A549 (cell line): ENCODE results near the gene JDP2. TPM values are rescaled to one million over a fixed set of nuclear protein-coding genes. Genes with fewer than 3 reads are reported as not detected.

Experiments used
- ATAC-seq, 2 experiments: fragments of 200-7000 bp in 1 of 2; fragments of >200 bp in 1 of 2; cut with Nextera tagmentation in 1 of 2; cut with Tn5 transposase in 1 of 2; 3 replicates each; pipeline versions ENCODE4 v1.8.0 to v1.9.1; 2018 to 2020; ENCODE audit warnings: mild to moderate bottlenecking in 1 of 2, moderate library complexity in 1 of 2
- CTCF ChIA-PET: fragments of 300-600 bp; sonication (Branson Sonifier 250); formaldehyde crosslinking; extraction: SDS; loops from one replicate; lab custom pipeline; 2021; ENCODE audit warnings: antibody characterized with exemption, inconsistent platforms; lab: Yijun Ruan, JAX
- POLR2A ChIA-PET: fragments of 350-600 bp; formaldehyde crosslinking; extraction: SDS; loops from one replicate; lab custom pipeline; 2021; ENCODE audit warnings: antibody characterized with exemption, inconsistent platforms; lab: Yijun Ruan, JAX
- DNase-seq, 2 experiments: peaks; one replicate each; pipeline versions ENCODE4 v3.0.0 to v3.0.0-alpha.2; 2011 to 2016; ENCODE audit warnings: low read depth in 1 of 2, low spot score in 1 of 2
- FAIRE-seq: peaks from 2 replicates; lab custom pipeline; 2011; peaks lifted over from hg19 to GRCh38; lab: Jason Lieb, UNC
- H3K27ac ChIP-seq, 2 experiments: fragments of >200 bp; sonication (Bioruptor Twin); formaldehyde crosslinking; 3 replicates each; pipeline ENCODE4 v1.5.1; 2016 to 2017
- H3K4me1 ChIP-seq: fragments of >200 bp; sonication (Bioruptor Twin); formaldehyde crosslinking; 3 replicates; pipeline ENCODE4 v1.6.1; 2016
- H3K4me2 ChIP-seq: fragments of >200 bp; sonication (Bioruptor Twin); formaldehyde crosslinking; 3 replicates; pipeline ENCODE4 v1.6.1; 2016
- H3K4me3 ChIP-seq: fragments of >200 bp; sonication (Bioruptor Twin); formaldehyde crosslinking; 3 replicates; pipeline ENCODE4 v1.5.1; 2016
- H3K9me3 ChIP-seq: fragments of >200 bp; sonication (Bioruptor Twin); formaldehyde crosslinking; 3 replicates; pipeline ENCODE4 v1.6.1; 2016
- CBX2 ChIP-seq: fragments of 200-600 bp; sonication (generic); IDR thresholded peaks from 2 replicates; pipeline ENCODE4 v1.6.1; 2016; ENCODE audit warnings: low read depth, mild to moderate bottlenecking, borderline replicate concordance
- CBX8 ChIP-seq: fragments of 200-600 bp; sonication (generic); IDR thresholded peaks from 2 replicates; pipeline ENCODE4 v1.6.1; 2016
- EHF ChIP-seq: fragments of 250-450 bp; sonication (Bioruptor Pico); IDR thresholded peaks from 2 replicates; pipeline ENCODE4 v1.5.0; 2020; ENCODE audit warnings: mild to moderate bottlenecking
- EHMT2 ChIP-seq: fragments of 200-600 bp; sonication (generic); IDR thresholded peaks from 2 replicates; pipeline ENCODE4 v1.6.1; 2016; ENCODE audit warnings: antibody characterized with exemption, low read depth, mild to moderate bottlenecking, moderate library complexity
- FOSB ChIP-seq: fragments of 250-450 bp; sonication (Bioruptor Pico); IDR thresholded peaks from 2 replicates; pipeline ENCODE4 v1.5.0; 2020; ENCODE audit warnings: mild to moderate bottlenecking, moderate library complexity
- HOXA7 ChIP-seq: fragments of 250-450 bp; sonication (Bioruptor Pico); IDR thresholded peaks from 2 replicates; pipeline ENCODE4 v1.5.0; 2020; ENCODE audit warnings: mild to moderate bottlenecking, moderate library complexity
- KDM5A ChIP-seq: fragments of 200-600 bp; sonication (generic); IDR thresholded peaks from 2 replicates; pipeline ENCODE4 v1.6.1; 2016; ENCODE audit warnings: antibody characterized with exemption, mild to moderate bottlenecking
- MYC ChIP-seq: IDR thresholded peaks from 2 replicates; pipeline ENCODE4 v1.6.1; 2012; ENCODE audit warnings: mild to moderate bottlenecking, inconsistent platforms, low read length, improper control_type of control experiment, borderline replicate concordance
- NFE2L2 ChIP-seq: fragments of 150-350 bp; conservative IDR thresholded peaks from 2 replicates; pipeline ENCODE4 v1.6.1; 2014; ENCODE audit warnings: low read length
- NPAS2 ChIP-seq: fragments of 250-450 bp; sonication (Bioruptor Pico); IDR thresholded peaks from 2 replicates; pipeline ENCODE4 v1.8.0; 2022; ENCODE audit warnings: mild to moderate bottlenecking, moderate library complexity, borderline replicate concordance
- RCOR1 ChIP-seq: fragments of 150-350 bp; IDR thresholded peaks from 2 replicates; pipeline ENCODE4 v1.6.1; 2014; ENCODE audit warnings: antibody characterized with exemption, low read length, low read depth
- RNF2 ChIP-seq: fragments of 200-600 bp; sonication (generic); IDR thresholded peaks from 2 replicates; pipeline ENCODE4 v1.6.1; 2016; ENCODE audit warnings: low read depth, mild to moderate bottlenecking, antibody characterized with exemption, moderate library complexity, borderline replicate concordance
- SREBF2 ChIP-seq: fragments of 450-650 bp; IDR thresholded peaks from 2 replicates; pipeline ENCODE4 v1.6.1; 2014; ENCODE audit warnings: mild to moderate bottlenecking, moderate library complexity
- TFCP2L1 ChIP-seq: fragments of 250-450 bp; sonication (Bioruptor Pico); IDR thresholded peaks from 2 replicates; pipeline ENCODE4 v1.5.0; 2021; ENCODE audit warnings: mild to moderate bottlenecking
- TP53 ChIP-seq: fragments of 250-450 bp; sonication (Bioruptor Pico); IDR thresholded peaks from 2 replicates; pipeline ENCODE4 v1.5.0; 2021; ENCODE audit warnings: mild to moderate bottlenecking, moderate library complexity
- ZC3H11A ChIP-seq: fragments of 450-650 bp; IDR thresholded peaks from 2 replicates; pipeline ENCODE4 v1.6.1; 2014; ENCODE audit warnings: antibody characterized with exemption, mild to moderate bottlenecking
- ZFP36 ChIP-seq: fragments of 450-650 bp; IDR thresholded peaks from 2 replicates; pipeline ENCODE4 v1.6.1; 2014; ENCODE audit warnings: borderline replicate concordance; ENCODE audit not compliant: partially characterized antibody
- ZNF302 ChIP-seq: fragments of 250-450 bp; sonication (Bioruptor Pico); IDR thresholded peaks from 2 replicates; pipeline ENCODE4 v1.9.0; 2021; ENCODE audit warnings: inconsistent platforms, mild to moderate bottlenecking, moderate library complexity
- WGBS: methylation state at CpG from one replicate; pipeline ENCODE4 v1.1.6; 2017; ENCODE audit errors: missing lambda C conversion rate; 5-methylcytosine and 5-hydroxymethylcytosine counted together
- polyA plus RNA-seq, 4 experiments: library from polyadenylated mRNA; depleted of rRNA in 3 of 4; stranded (reverse); fragments of >200 nt; fragmentation: RNase III in 1 of 4; extraction: RNeasy Plus Mini Kit Qiagen cat#74134 plus additional on column Dnase treatment in 1 of 4; gene quantifications; 2 replicates in 3 of 4; 3 replicates in 1 of 4; pipeline ENCODE4 v1.2.3, GENCODE V29; 2011 to 2017
- TF ChIP-seq, protein P1 (sequence below): IDR thresholded peaks from 2 replicates; pipeline ENCODE4 v1.6.1; 2012
- TF ChIP-seq, protein P2 (sequence below): fragments of 150-350 bp; IDR thresholded peaks from 2 replicates; pipeline ENCODE4 v1.6.1; 2014; ENCODE audit warnings: low read depth, mild to moderate bottlenecking, low read length
- TF ChIP-seq, protein P3 (sequence below): fragments of >200 bp; sonication (Bioruptor Twin); formaldehyde crosslinking; IDR thresholded peaks from 3 replicates; pipeline ENCODE4 v1.5.1; 2016
- TF ChIP-seq, protein P4 (sequence below): fragments of 450-650 bp; IDR thresholded peaks from 2 replicates; pipeline ENCODE4 v1.6.1; 2014; ENCODE audit warnings: antibody characterized with exemption

JDP2 gene
- polyA plus RNA-seq, 2 of the 4 experiments (the other 2 are of a cell fraction): 22.4 to 31.2 TPM

DNA sequence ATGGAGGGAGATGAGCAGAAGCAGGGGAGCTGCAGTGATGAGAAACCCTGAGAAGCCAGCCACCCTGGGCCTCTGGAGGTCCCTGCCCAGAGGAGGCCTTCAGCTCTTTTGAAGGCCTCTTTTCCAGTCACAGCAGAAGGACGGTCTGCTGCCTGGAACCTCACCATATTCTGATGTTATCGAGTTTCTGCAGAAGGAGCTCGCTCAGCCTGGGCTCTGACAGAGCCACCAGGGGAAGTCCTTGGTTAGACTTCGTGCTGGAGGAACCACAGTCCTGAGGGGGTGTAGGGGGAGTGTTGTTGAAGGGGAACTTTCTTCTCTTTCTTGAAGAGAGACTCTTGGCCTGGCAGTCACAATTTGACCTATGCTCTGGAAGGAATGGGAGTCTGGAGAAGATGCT, 69.4 kb downstream of the JDP2 start:
- WGBS: 50% methylated on average over 4 of the region's 4 CpGs
- no peak for TF ChIP-seq HOXA7 (CRISPR knock-in tag)
- no peak for TF ChIP-seq FOSB (CRISPR knock-in tag)
- no peak for TF ChIP-seq ZC3H11A
- TF ChIP-seq, all 56 proteins: peak for 0
- H3K27ac ChIP-seq: no peak overlapping the region
- CTCF ChIA-PET: interaction anchor here (1.1 to 4.2 kb wide), 4 partner anchors 8 to 64 kb away, joined by 3 to 32 read pairs (median 18); no protein-coding TSS in a partner anchor
- DNase-seq: no peak
- no peaks in the 10 kb centered on the region for H3K9me3 ChIP-seq
- peaks cover 13% of the 10 kb centered on the region; the same call in 2 of the 3 replicates for H3K4me1 ChIP-seq
- H3K4me3 ChIP-seq: no peak overlapping the region
- no peak overlapping the region for H3K4me2 ChIP-seq
- FAIRE-seq: no peak
- POLR2A ChIA-PET: no interaction called here
- no peak for ATAC-seq

DNA sequence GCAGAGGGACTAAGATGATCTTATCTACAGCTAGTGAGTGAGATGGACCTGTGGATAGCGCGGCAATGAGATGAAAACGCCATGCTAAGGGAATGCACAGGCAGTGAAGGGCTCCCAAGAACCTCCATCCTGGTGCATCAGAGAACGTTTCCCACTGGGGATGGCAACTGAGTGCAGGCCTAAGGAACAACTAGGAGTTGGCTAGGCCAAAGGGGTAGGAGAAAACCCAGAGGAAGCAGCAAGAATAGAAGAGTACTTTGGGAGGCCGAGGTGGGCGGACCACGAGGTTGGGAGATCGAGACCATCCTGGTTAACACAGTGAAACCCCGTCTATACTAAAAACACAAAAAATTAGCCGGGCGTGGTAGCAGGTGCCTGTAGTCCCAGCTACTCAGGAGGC, 69.9 kb downstream of the JDP2 start:
- FAIRE-seq (no peak), ATAC-seq (no peak), DNase-seq (no peak)
- CTCF ChIA-PET: interaction anchor here (1.1 to 4.2 kb wide), 4 partner anchors 8 to 63 kb away, joined by 3 to 32 read pairs (median 18); no protein-coding TSS in a partner anchor
- no peaks in the 10 kb centered on the region for H3K9me3 ChIP-seq
- no peak overlapping the region for H3K4me2 ChIP-seq
- H3K4me3 ChIP-seq: no peak overlapping the region
- POLR2A ChIA-PET: no interaction called here
- TF ChIP-seq RNF2: no peak
- TF ChIP-seq ZFP36: no peak
- no peak for TF ChIP-seq KDM5A
- TF ChIP-seq, protein P1, sequence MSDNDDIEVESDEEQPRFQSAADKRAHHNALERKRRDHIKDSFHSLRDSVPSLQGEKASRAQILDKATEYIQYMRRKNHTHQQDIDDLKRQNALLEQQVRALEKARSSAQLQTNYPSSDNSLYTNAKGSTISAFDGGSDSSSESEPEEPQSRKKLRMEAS: no peak
- TF ChIP-seq NFE2L2: no peak
- no peak for TF ChIP-seq NPAS2 (CRISPR knock-in tag)
- no peak for TF ChIP-seq FOSB (CRISPR knock-in tag)
- TF ChIP-seq MYC: no peak
- TF ChIP-seq SREBF2: no peak
- no peak for TF ChIP-seq EHF (CRISPR knock-in tag)
- TF ChIP-seq, protein P2, sequence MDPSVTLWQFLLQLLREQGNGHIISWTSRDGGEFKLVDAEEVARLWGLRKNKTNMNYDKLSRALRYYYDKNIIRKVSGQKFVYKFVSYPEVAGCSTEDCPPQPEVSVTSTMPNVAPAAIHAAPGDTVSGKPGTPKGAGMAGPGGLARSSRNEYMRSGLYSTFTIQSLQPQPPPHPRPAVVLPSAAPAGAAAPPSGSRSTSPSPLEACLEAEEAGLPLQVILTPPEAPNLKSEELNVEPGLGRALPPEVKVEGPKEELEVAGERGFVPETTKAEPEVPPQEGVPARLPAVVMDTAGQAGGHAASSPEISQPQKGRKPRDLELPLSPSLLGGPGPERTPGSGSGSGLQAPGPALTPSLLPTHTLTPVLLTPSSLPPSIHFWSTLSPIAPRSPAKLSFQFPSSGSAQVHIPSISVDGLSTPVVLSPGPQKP: no peak
- TF ChIP-seq CBX2: no peak
- TF ChIP-seq ZNF302 (CRISPR knock-in tag): no peak
- TF ChIP-seq, protein P3, sequence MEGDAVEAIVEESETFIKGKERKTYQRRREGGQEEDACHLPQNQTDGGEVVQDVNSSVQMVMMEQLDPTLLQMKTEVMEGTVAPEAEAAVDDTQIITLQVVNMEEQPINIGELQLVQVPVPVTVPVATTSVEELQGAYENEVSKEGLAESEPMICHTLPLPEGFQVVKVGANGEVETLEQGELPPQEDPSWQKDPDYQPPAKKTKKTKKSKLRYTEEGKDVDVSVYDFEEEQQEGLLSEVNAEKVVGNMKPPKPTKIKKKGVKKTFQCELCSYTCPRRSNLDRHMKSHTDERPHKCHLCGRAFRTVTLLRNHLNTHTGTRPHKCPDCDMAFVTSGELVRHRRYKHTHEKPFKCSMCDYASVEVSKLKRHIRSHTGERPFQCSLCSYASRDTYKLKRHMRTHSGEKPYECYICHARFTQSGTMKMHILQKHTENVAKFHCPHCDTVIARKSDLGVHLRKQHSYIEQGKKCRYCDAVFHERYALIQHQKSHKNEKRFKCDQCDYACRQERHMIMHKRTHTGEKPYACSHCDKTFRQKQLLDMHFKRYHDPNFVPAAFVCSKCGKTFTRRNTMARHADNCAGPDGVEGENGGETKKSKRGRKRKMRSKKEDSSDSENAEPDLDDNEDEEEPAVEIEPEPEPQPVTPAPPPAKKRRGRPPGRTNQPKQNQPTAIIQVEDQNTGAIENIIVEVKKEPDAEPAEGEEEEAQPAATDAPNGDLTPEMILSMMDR: no peak
- TF ChIP-seq EHMT2: no peak
- peaks cover 12% of the 10 kb centered on the region; the same call in 2 of the 3 replicates for H3K4me1 ChIP-seq
- WGBS: 92% methylated on average over 10 of the region's 11 CpGs
- H3K27ac ChIP-seq: no peak overlapping the region

DNA sequence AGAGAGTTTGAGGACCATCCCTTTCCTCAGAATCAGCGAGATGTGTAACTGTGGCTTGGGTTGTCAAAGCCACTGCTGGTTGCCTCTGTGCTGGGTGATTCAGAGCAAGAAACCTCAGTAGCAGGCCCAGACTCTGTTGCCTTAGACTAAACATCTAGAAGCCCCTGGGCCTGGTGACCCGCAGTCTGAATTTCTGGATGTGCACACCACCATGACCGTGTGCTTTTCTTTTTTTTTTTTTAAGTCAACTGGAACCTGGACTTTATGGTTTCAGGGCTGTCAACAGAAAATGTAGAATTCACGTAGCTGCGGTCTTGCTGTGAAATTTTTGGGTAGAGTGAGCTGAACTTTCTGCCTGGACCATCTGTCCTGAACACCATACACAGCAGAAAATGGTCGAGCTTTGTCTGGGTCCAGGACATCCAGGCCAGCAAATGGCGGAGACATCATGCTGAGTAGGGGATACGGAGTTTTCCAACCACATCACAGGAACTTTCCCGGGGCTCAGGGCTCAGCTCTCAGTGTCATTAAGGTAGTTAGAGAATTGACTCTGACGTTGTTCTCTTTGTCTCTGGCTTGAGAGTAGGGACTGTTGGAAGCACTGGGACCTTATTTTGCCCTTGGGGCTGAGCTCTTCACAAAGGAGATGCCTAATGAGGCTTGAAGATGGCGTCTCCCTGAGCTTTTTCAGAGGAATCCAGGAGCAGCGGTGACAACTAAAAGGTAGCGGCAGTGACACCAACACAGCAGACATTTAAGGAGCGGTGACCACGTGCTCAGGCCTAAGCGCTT, 71.5 kb downstream of the JDP2 start:
- H3K9me3 ChIP-seq: no peaks in the 10 kb centered on the region
- POLR2A ChIA-PET: no interaction called here
- no peak overlapping the region for H3K4me2 ChIP-seq
- FAIRE-seq: no peak
- TF ChIP-seq MYC (no peak), FOSB (CRISPR knock-in tag) (no peak), TP53 (CRISPR knock-in tag) (no peak), RNF2 (no peak), RCOR1 (no peak), EHF (CRISPR knock-in tag) (no peak), TFCP2L1 (CRISPR knock-in tag) (no peak), CBX8 (no peak), ZFP36 (no peak)
- TF ChIP-seq, protein P4, sequence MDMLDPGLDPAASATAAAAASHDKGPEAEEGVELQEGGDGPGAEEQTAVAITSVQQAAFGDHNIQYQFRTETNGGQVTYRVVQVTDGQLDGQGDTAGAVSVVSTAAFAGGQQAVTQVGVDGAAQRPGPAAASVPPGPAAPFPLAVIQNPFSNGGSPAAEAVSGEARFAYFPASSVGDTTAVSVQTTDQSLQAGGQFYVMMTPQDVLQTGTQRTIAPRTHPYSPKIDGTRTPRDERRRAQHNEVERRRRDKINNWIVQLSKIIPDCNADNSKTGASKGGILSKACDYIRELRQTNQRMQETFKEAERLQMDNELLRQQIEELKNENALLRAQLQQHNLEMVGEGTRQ: no peak
- TF ChIP-seq, all 56 proteins: peak for 0
- Histone ChIP-seq H3K4me1 (no peaks in the 10 kb centered on the region), H3K4me3 (no peak overlapping the region), H3K27ac (0 out of 6 replicates have a peak overlapping the region, but pooled peaks of 1 of the 2 experiments have one; percentile 13)
- DNase-seq: no peak
- CTCF ChIA-PET: interaction anchor here (1.0 to 4.0 kb wide), 6 partner anchors 10 to 78 kb away, joined by 3 to 31 read pairs (median 4); no protein-coding TSS in a partner anchor
- no peak for ATAC-seq
- WGBS: 87% methylated on average over 16 of the region's 16 CpGs
